Measurements from ENCODE around the gene SLC6A19. TPM values are rescaled to one million over a fixed set of nuclear protein-coding genes. Genes with fewer than 3 reads are reported as not detected.

The SLC6A19 gene
- total RNA-seq, 2 experiments from 2014 or later, result not detected

DNA sequence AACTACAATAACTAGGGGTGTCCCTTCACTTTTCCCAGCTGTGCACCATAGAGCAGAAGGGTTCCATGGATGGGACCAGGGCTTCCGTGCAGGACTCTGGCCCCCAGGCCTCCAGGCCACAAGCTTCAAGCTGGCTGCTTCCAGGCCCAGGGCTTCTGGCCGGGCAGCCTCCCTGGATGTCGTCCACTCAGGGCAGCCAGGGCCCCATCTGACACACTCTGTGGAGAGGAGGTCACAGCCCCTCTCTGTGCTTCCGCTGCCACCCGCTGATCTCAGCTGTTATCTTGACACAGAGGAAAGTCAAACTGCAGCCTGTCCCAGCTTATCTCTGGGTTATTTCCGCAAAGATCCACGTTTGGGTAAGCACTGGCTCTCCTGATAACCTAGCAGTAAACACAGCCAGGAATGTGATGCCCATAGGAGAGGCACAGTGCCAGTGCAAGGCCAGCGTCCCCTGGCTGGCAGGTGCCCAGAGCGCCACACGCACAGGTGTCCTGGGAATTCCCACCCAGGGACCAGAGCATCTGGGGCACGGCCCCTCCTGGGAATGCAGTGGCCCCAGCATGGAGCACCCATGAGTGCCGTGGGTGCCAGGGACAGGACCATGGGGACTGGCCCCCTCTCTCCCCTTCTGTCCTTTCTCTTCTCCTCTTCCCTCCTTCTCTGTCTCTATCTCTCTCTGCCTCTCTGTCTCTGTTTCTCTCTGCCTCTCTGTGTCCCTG is 15.6 kb upstream of the SLC6A19 start:
- Mint-ChIP-seq H3K27ac (no peak overlapping the region), H3K27me3 (peaks cover 5% of the 10 kb centered on the region), H3K4me3 (no peak overlapping the region), H3K4me1 (no peaks in the 10 kb centered on the region), H3K36me3 (ENCODE audit: low read depth) (no peaks in the 10 kb centered on the region), H3K9me3 (no peaks in the 10 kb centered on the region)
- POLR2A ChIA-PET, result no interaction called here
- no peak for DNase-seq
- CTCF ChIA-PET, result interaction anchor here (0.6 to 0.7 kb wide), 2 partner anchors 13 to 135 kb away, joined by 3 to 4 read pairs; no protein-coding TSS in a partner anchor

DNA sequence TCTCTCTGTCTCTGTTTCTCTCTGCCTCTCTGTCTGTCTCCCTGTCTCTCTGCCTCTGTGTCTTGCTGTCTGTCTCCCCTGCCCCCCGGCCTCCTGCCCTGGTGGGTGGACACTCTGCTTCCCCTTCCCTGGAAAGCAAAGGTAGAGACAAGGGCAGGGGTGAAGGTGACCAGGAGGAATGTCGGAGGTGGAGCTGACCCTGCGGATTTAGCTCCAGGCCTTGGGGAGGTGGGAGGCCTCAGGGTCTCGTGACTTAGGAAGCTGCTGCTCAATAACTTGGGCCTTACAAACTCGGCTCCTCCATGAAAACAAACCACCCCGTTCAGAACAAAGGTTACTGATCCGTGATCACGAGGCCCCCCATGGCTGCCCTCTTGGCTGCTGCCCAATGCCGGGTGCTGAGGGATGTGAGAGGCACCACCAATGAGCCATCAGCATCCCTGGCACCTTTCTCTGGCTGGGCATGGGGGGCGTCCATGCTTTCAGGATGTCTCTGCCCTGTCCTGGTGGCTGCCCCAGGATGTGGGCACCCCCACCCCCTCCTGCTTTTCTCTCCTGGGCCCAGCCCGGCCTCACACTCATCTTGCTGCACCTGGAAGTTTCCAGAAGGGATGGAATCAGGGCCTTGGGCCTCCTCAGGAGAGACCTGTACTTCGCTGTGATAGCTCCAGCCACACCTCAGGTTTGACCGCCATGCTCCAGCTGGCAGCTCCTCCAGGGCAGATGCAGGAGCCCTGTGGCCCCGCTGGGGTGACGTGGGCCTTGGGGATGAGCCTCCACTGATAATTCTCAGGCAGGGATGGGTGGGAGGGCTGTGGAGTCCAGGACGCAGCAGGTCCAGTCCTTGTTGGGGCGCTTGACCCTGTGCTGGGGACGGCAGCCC is 14.8 kb upstream of the SLC6A19 start:
- H3K4me3 Mint-ChIP-seq, result no peak overlapping the region
- H3K4me1 Mint-ChIP-seq, result no peaks in the 10 kb centered on the region
- ChIA-PET POLR2A (no interaction called here), CTCF (interaction anchor here (0.6 kb wide), 1 partner anchor 134 kb away, joined by 4 read pairs; no protein-coding TSS in a partner anchor)
- no peaks in the 10 kb centered on the region for H3K36me3 Mint-ChIP-seq (ENCODE audit: low read depth)
- no peak overlapping the region for H3K27ac Mint-ChIP-seq
- no peaks in the 10 kb centered on the region for H3K9me3 Mint-ChIP-seq
- DNase-seq, result no peak
- H3K27me3 Mint-ChIP-seq, result peaks cover 8% of the 10 kb centered on the region

GRCh38 chr5:1187234-1187949 is 14.0 kb upstream of the SLC6A19 start:
- Mint-ChIP-seq H3K27me3 (peaks cover 8% of the 10 kb centered on the region), H3K9me3 (no peaks in the 10 kb centered on the region), H3K4me1 (no peaks in the 10 kb centered on the region), H3K4me3 (no peak overlapping the region), H3K36me3 (ENCODE audit: low read depth) (no peaks in the 10 kb centered on the region), H3K27ac (no peak overlapping the region)
- no peak for DNase-seq
- ChIA-PET CTCF (no interaction called here), POLR2A (no interaction called here)

GRCh38 chr5:1187950-1188334 is 13.5 kb upstream of the SLC6A19 start:
- Mint-ChIP-seq H3K9me3 (no peaks in the 10 kb centered on the region), H3K36me3 (ENCODE audit: low read depth) (no peaks in the 10 kb centered on the region), H3K27me3 (peaks cover 8% of the 10 kb centered on the region), H3K4me3 (no peak overlapping the region), H3K27ac (no peak overlapping the region), H3K4me1 (no peaks in the 10 kb centered on the region)
- ChIA-PET POLR2A (no interaction called here), CTCF (no interaction called here)
- no peak for DNase-seq

GRCh38 chr5:1188464-1188863 is 12.9 kb upstream of the SLC6A19 start:
- Mint-ChIP-seq H3K4me1 (no peaks in the 10 kb centered on the region), H3K9me3 (no peaks in the 10 kb centered on the region), H3K36me3 (ENCODE audit: low read depth) (no peaks in the 10 kb centered on the region), H3K4me3 (no peak overlapping the region), H3K27ac (no peak overlapping the region), H3K27me3 (peaks cover 8% of the 10 kb centered on the region)
- no peak for DNase-seq
- POLR2A ChIA-PET, result no interaction called here
- CTCF ChIA-PET, result no interaction called here

GRCh38 chr5:1189269-1189668 is 12.1 kb upstream of the SLC6A19 start:
- peaks cover 8% of the 10 kb centered on the region for H3K27me3 Mint-ChIP-seq
- no peak overlapping the region for H3K27ac Mint-ChIP-seq
- H3K36me3 Mint-ChIP-seq (ENCODE audit: low read depth), result no peaks in the 10 kb centered on the region
- ChIA-PET POLR2A (no interaction called here), CTCF (no interaction called here)
- no peak for DNase-seq
- no peak overlapping the region for H3K4me3 Mint-ChIP-seq
- no peaks in the 10 kb centered on the region for H3K4me1 Mint-ChIP-seq
- no peaks in the 10 kb centered on the region for H3K9me3 Mint-ChIP-seq

DNA sequence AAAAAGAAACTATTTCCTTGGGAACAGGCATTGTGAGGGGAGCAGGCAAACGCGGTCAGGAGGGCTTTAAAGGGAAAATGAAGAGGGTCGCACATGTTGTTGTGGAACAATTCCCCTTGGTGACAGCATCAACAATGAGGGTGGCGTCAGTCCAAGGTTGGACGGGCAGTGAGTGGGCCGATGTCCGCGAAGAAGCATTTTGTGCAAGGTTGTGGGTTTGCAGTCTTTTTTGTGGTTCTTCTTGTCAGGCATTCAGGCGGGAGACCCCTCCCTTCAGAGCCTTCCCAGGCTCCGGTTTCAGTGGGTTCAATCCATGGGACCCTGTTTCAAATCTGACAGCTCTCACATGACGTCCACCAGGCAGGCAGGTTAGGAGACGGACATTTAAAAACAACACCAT is 11.1 kb upstream of the SLC6A19 start:
- CTCF ChIA-PET, result no interaction called here
- Mint-ChIP-seq H3K9me3 (no peaks in the 10 kb centered on the region), H3K36me3 (ENCODE audit: low read depth) (no peaks in the 10 kb centered on the region), H3K4me1 (no peaks in the 10 kb centered on the region), H3K27me3 (peaks cover 8% of the 10 kb centered on the region), H3K27ac (no peak overlapping the region), H3K4me3 (no peak overlapping the region)
- DNase-seq, result no peak
- POLR2A ChIA-PET, result no interaction called here

- no peak for DNase-seq
- H3K4me1 Mint-ChIP-seq, result no peaks in the 10 kb centered on the region
- POLR2A ChIA-PET, result no interaction called here
- peaks cover 8% of the 10 kb centered on the region for H3K27me3 Mint-ChIP-seq
- H3K4me3 Mint-ChIP-seq, result no peak overlapping the region
- no peak overlapping the region for H3K27ac Mint-ChIP-seq
- CTCF ChIA-PET, result no interaction called here
- H3K9me3 Mint-ChIP-seq, result no peaks in the 10 kb centered on the region
- H3K36me3 Mint-ChIP-seq (ENCODE audit: low read depth), result no peaks in the 10 kb centered on the region
Observed at GRCh38 chr5:1190837-1191239, 10.6 kb upstream of the SLC6A19 start.

- H3K9me3 Mint-ChIP-seq, result no peaks in the 10 kb centered on the region
- peaks cover 11% of the 10 kb centered on the region for H3K27me3 Mint-ChIP-seq
- H3K27ac Mint-ChIP-seq, result no peak overlapping the region
- H3K36me3 Mint-ChIP-seq (ENCODE audit: low read depth), result no peaks in the 10 kb centered on the region
- no peak overlapping the region for H3K4me3 Mint-ChIP-seq
- DNase-seq, result no peak
- ChIA-PET POLR2A (no interaction called here), CTCF (no interaction called here)
- H3K4me1 Mint-ChIP-seq, result no peaks in the 10 kb centered on the region
Observed at GRCh38 chr5:1192971-1193590, 8.3 kb upstream of the SLC6A19 start.

- Mint-ChIP-seq H3K4me3 (no peak overlapping the region), H3K4me1 (no peaks in the 10 kb centered on the region), H3K27me3 (peaks cover 11% of the 10 kb centered on the region), H3K9me3 (no peaks in the 10 kb centered on the region), H3K36me3 (ENCODE audit: low read depth) (no peaks in the 10 kb centered on the region), H3K27ac (no peak overlapping the region)
- ChIA-PET CTCF (no interaction called here), POLR2A (no interaction called here)
- no peak for DNase-seq
Observed at GRCh38 chr5:1193591-1193985, 7.8 kb upstream of the SLC6A19 start.

GRCh38 chr5:1194378-1194777 is 7.0 kb upstream of the SLC6A19 start:
- Mint-ChIP-seq H3K4me1 (no peaks in the 10 kb centered on the region), H3K27me3 (peaks cover 11% of the 10 kb centered on the region), H3K27ac (no peak overlapping the region), H3K9me3 (no peaks in the 10 kb centered on the region), H3K36me3 (ENCODE audit: low read depth) (no peaks in the 10 kb centered on the region), H3K4me3 (no peak overlapping the region)
- no peak for DNase-seq
- CTCF ChIA-PET, result no interaction called here
- POLR2A ChIA-PET, result no interaction called here

DNA sequence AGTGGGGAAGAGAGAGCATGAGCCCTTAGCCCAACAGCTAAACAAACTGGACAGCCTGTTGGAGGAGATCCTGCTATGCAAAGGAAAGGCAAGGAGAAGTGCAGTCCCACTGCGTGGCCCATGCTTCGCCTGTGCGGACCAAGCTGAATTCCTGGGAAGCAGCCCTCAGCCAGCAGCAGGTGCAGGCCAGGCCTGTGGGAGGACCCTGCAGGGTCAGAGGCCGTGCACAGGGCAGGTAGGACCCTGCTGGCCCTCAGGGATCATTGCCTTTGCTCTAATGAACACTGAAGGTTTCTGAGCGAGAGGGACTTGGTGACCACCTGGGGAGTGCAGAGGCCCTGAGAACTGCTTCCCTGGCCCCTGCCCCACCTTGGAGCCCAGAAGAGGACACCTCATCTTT is 6.0 kb upstream of the SLC6A19 start:
- no peak for DNase-seq
- Mint-ChIP-seq H3K4me1 (no peaks in the 10 kb centered on the region), H3K27ac (no peak overlapping the region), H3K4me3 (no peak overlapping the region), H3K9me3 (no peaks in the 10 kb centered on the region), H3K27me3 (peaks cover 10% of the 10 kb centered on the region), H3K36me3 (ENCODE audit: low read depth) (no peaks in the 10 kb centered on the region)
- CTCF ChIA-PET, result interaction anchor here (1.2 kb wide), 1 partner anchor 21 kb away, joined by 3 read pairs; no protein-coding TSS in a partner anchor
- POLR2A ChIA-PET, result no interaction called here

GRCh38 chr5:1195916-1196315 is 5.5 kb upstream of the SLC6A19 start:
- Mint-ChIP-seq H3K4me1 (no peaks in the 10 kb centered on the region), H3K27me3 (peaks cover 5% of the 10 kb centered on the region), H3K9me3 (no peaks in the 10 kb centered on the region), H3K36me3 (ENCODE audit: low read depth) (no peaks in the 10 kb centered on the region), H3K27ac (no peak overlapping the region), H3K4me3 (no peak overlapping the region)
- CTCF ChIA-PET, result interaction anchor here (1.2 kb wide), 1 partner anchor 22 kb away, joined by 3 read pairs; no protein-coding TSS in a partner anchor
- DNase-seq, result no peak
- POLR2A ChIA-PET, result no interaction called here

Data from activated CD4-positive, alpha-beta T cell treated with anti-CD3 and anti-CD28 coated beads, Interleukin-2, amount 10 ng/mL, durations not matched to agents 7 days and 5 days (primary cell).